Measurements from ENCODE around the gene HSD17B7. TPM values are rescaled to one million over a fixed set of nuclear protein-coding genes. Genes with fewer than 3 reads are reported as not detected.

Gene HSD17B7
- total RNA-seq, 6 donors from 2014 or later: 23.0 to 53.6 (median 33.7) TPM

DNA sequence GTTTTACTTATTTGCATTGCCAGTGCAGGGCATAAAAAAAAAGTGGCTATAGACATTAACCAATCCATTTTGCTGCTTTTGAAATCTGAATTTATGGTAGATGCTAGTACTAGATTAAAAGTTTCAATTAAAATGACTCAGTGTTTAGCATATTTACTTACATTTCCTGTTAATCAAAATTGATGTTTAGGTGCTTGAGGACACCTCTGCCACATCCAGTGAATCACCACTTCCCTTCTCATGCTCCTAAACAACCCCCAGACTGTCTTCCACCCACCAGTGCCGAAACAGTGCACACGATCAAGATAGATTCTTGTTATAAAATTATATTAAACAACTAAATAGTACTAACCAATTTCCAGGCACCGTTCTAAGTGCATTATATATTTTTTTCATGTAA, 32.7 kb downstream of the HSD17B7 start:
- Histone ChIP-seq H3K36me3 (no peaks in the 10 kb centered on the region), H3K4me1 (peaks cover 0 to 10% (median 8%) of the 10 kb centered on the region in 4 donors), H3K4me3 (no peak overlapping the region), H3K9me3 (no peaks in the 10 kb centered on the region), H3K27me3 (peaks cover 0 to 9% (median 3%) of the 10 kb centered on the region in 4 donors), H3K27ac (no peak overlapping the region)
- TF ChIP-seq, protein P1, sequence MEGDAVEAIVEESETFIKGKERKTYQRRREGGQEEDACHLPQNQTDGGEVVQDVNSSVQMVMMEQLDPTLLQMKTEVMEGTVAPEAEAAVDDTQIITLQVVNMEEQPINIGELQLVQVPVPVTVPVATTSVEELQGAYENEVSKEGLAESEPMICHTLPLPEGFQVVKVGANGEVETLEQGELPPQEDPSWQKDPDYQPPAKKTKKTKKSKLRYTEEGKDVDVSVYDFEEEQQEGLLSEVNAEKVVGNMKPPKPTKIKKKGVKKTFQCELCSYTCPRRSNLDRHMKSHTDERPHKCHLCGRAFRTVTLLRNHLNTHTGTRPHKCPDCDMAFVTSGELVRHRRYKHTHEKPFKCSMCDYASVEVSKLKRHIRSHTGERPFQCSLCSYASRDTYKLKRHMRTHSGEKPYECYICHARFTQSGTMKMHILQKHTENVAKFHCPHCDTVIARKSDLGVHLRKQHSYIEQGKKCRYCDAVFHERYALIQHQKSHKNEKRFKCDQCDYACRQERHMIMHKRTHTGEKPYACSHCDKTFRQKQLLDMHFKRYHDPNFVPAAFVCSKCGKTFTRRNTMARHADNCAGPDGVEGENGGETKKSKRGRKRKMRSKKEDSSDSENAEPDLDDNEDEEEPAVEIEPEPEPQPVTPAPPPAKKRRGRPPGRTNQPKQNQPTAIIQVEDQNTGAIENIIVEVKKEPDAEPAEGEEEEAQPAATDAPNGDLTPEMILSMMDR (IDR thresholded peaks at IDR 0.05): no peak
- TF ChIP-seq EP300 (IDR thresholded peaks at IDR 0.05) (no peak), POLR2AphosphoS5 (IDR thresholded peaks at IDR 0.05) (no peak), POLR2A (IDR thresholded peaks at IDR 0.05) (no peak)
- no peak for ATAC-seq (ENCODE audit: low FRiP score in 2 of 2)
- DNase-seq: no peak
- WGBS, 2 donors: 80 to 85% methylated on average over 3 of the region's 3 CpGs

DNA sequence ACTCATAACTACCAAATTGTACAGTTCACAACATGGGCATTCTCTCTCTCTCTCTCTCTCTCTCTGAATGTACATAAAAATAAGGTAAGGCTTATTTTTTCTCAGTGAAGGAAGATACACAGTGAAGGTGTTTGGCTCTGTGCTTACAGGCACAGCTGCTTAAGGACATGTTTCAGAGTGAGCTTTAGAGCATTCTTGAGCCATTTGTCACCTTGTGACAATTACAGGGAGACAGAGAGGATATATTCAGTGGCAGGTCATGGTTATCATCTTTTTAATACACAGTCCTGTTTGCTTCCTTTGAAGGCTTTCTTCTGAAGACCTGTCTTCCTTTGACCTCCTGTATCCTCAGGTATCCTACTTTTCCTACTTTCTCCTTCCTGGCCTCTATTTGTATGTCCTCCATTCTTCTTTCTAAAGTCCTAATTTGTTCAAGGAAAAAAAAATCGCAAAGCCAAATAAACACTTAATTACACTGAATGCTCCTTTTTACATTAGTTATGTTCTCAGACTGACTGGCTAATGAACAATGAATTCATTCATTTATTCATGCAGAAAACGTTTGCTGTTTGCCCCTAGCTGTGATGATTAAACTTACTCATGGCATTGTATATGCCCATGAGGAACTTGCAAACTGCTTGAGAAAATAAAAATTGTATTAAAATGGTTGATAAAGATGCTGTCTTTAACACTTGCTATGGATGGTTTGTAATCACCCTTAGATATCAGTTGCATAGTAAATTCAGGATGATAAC, 33.4 kb downstream of the HSD17B7 start:
- DNase-seq: no peak
- H3K36me3 ChIP-seq: no peaks in the 10 kb centered on the region
- 60 to 63% methylated on average over 2 of the region's 2 CpGs for WGBS, 2 donors
- TF ChIP-seq POLR2A (IDR thresholded peaks at IDR 0.05): no peak
- no peak for TF ChIP-seq POLR2AphosphoS5 (IDR thresholded peaks at IDR 0.05)
- TF ChIP-seq, protein P1 (IDR thresholded peaks at IDR 0.05): no peak
- TF ChIP-seq EP300 (IDR thresholded peaks at IDR 0.05): no peak
- peaks cover 0 to 10% (median 8%) of the 10 kb centered on the region in 4 donors for H3K4me1 ChIP-seq
- H3K4me3 ChIP-seq: no peak overlapping the region
- H3K9me3 ChIP-seq: no peaks in the 10 kb centered on the region
- peaks cover 0 to 9% (median 3%) of the 10 kb centered on the region in 4 donors for H3K27me3 ChIP-seq
- no peak for ATAC-seq (ENCODE audit: low FRiP score in 2 of 2)
- H3K27ac ChIP-seq: no peak overlapping the region

DNA sequence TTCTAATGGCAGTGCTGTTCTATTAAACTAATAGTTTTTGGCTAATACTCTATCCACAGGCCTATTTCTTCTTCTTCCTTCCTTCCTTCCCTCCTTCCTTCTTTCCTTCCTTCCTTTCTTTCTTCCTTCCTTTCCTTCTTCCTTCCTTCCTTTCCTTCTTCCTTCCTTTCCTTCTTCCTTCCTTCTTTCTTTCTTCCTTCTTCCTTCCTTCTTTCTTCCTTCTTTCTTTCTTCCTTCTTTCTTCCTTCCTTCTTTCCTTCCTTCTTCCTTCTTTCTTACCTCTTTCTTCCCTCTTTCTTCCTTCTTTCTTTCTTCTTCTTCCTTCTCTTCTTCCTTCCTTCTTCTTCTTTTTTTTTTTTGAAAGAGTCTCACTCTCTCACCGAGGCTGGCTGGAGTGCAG, 38.8 kb downstream of the HSD17B7 start:
- Histone ChIP-seq H3K36me3 (no peaks in the 10 kb centered on the region), H3K4me3 (no peak overlapping the region), H3K27ac (no peak overlapping the region), H3K9me3 (no peaks in the 10 kb centered on the region), H3K27me3 (no peaks in the 10 kb centered on the region), H3K4me1 (no peaks in the 10 kb centered on the region)
- WGBS, 2 donors: 93 to 100% methylated on average over 1 of the region's 1 CpG
- DNase-seq: no peak
- ATAC-seq (ENCODE audit: low FRiP score in 2 of 2): no peak
- no peak for TF ChIP-seq EP300 (IDR thresholded peaks at IDR 0.05)
- TF ChIP-seq POLR2A (IDR thresholded peaks at IDR 0.05): no peak
- no peak for TF ChIP-seq POLR2AphosphoS5 (IDR thresholded peaks at IDR 0.05)
- TF ChIP-seq, protein P1 (IDR thresholded peaks at IDR 0.05): no peak

DNA sequence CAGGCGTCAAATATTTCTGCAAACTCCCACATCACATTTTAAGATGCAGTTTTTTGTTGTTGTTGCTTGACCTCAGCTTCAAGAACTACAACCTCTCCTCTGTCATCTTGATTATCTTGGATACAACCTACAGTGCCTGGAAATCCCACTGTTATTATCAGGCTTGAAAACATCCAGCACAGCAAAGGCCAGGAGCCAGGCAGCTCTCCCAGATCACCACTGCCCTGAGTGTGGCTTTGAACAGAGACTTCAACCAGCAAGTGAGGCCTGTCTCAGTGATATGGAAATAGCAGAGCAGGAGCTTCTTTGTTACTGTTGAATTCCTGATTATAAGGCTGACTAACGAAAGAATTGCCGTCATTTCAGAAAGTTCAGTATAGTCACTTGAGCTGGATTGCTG, 42.0 kb downstream of the HSD17B7 start:
- no peak overlapping the region for H3K4me3 ChIP-seq
- WGBS, 2 donors: 81 to 94% methylated on average over 2 to 3 of the region's 3 CpGs
- ATAC-seq (ENCODE audit: low FRiP score in 2 of 2): no peak
- H3K27ac ChIP-seq: no peak overlapping the region
- H3K36me3 ChIP-seq: no peaks in the 10 kb centered on the region
- TF ChIP-seq, protein P1 (IDR thresholded peaks at IDR 0.05): no peak
- TF ChIP-seq POLR2AphosphoS5 (IDR thresholded peaks at IDR 0.05) (no peak), EP300 (IDR thresholded peaks at IDR 0.05) (no peak), POLR2A (IDR thresholded peaks at IDR 0.05) (no peak)
- no peaks in the 10 kb centered on the region for H3K27me3 ChIP-seq
- H3K9me3 ChIP-seq: no peaks in the 10 kb centered on the region
- H3K4me1 ChIP-seq: no peaks in the 10 kb centered on the region
- no peak for DNase-seq

Measured in upper lobe of left lung (tissue), 6 donors.